ENCODE results near the gene MCC.

MCC gene

GRCh38 chr5:113329981-113330380 lies 158.3 kb downstream of the MCC start:
- TF ChIP-seq GATA1 (IDR thresholded peaks at IDR 0.05; ENCODE audit: low read depth, low read length) (no peak), POLR2A (IDR thresholded peaks at IDR 0.05; ENCODE audit: low read length) (no peak)
- no peak for DNase-seq

GRCh38 chr5:113325054-113325453 lies 163.2 kb downstream of the MCC start:
- TF ChIP-seq POLR2A (IDR thresholded peaks at IDR 0.05; ENCODE audit: low read length) = no peak
- TF ChIP-seq GATA1 (IDR thresholded peaks at IDR 0.05; ENCODE audit: low read depth, low read length) = no peak
- DNase-seq = no peak

- TF ChIP-seq POLR2A (IDR thresholded peaks at IDR 0.05; ENCODE audit: low read length) (no peak), GATA1 (IDR thresholded peaks at IDR 0.05; ENCODE audit: low read depth, low read length) (no peak)
- no peak for DNase-seq
Measured at GRCh38 chr5:113321276-113321675, 167.0 kb downstream of the MCC start.

GRCh38 chr5:113320273-113320780 lies 167.9 kb downstream of the MCC start:
- no peak for TF ChIP-seq GATA1 (IDR thresholded peaks at IDR 0.05; ENCODE audit: low read depth, low read length)

GRCh38 chr5:113319256-113320053 lies 168.8 kb downstream of the MCC start:
- DNase-seq = no peak

More at GRCh38 chr5:113320273-113320780, 167.9 kb downstream of the MCC start:
- no peak for DNase-seq

GRCh38 chr5:113317636-113318035 lies 170.6 kb downstream of the MCC start:
- no peak for TF ChIP-seq POLR2A (IDR thresholded peaks at IDR 0.05; ENCODE audit: low read length)
- no peak for TF ChIP-seq GATA1 (IDR thresholded peaks at IDR 0.05; ENCODE audit: low read depth, low read length)
- DNase-seq = no peak

More at GRCh38 chr5:113319256-113320053, 168.8 kb downstream of the MCC start:
- TF ChIP-seq GATA1 (IDR thresholded peaks at IDR 0.05; ENCODE audit: low read depth, low read length) = no peak
- TF ChIP-seq POLR2A (IDR thresholded peaks at IDR 0.05; ENCODE audit: low read length) = no peak

- DNase-seq = no peak
- no peak for TF ChIP-seq GATA1 (IDR thresholded peaks at IDR 0.05; ENCODE audit: low read depth, low read length)
- no peak for TF ChIP-seq POLR2A (IDR thresholded peaks at IDR 0.05; ENCODE audit: low read length)
Measured at GRCh38 chr5:113311301-113311700, 177.0 kb downstream of the MCC start.

- TF ChIP-seq GATA1 (IDR thresholded peaks at IDR 0.05; ENCODE audit: low read depth, low read length) (no peak), POLR2A (IDR thresholded peaks at IDR 0.05; ENCODE audit: low read length) (no peak)
- no peak for DNase-seq
Measured at GRCh38 chr5:113302120-113302519, 186.1 kb downstream of the MCC start.

- no peak for DNase-seq
- TF ChIP-seq GATA1 (IDR thresholded peaks at IDR 0.05; ENCODE audit: low read depth, low read length) (no peak), POLR2A (IDR thresholded peaks at IDR 0.05; ENCODE audit: low read length) (no peak)
Measured at GRCh38 chr5:113299591-113299990, 188.7 kb downstream of the MCC start.

- DNase-seq = no peak
- TF ChIP-seq POLR2A (IDR thresholded peaks at IDR 0.05; ENCODE audit: low read length) = no peak
- no peak for TF ChIP-seq GATA1 (IDR thresholded peaks at IDR 0.05; ENCODE audit: low read depth, low read length)
Measured at GRCh38 chr5:113296676-113297075, 191.6 kb downstream of the MCC start.

- DNase-seq = no peak
- no peak for TF ChIP-seq POLR2A (IDR thresholded peaks at IDR 0.05; ENCODE audit: low read length)
- TF ChIP-seq GATA1 (IDR thresholded peaks at IDR 0.05; ENCODE audit: low read depth, low read length) = no peak
Measured at GRCh38 chr5:113295111-113295539, 193.1 kb downstream of the MCC start.

GRCh38 chr5:113294311-113295110 lies 193.7 kb downstream of the MCC start:
- peak; percentile 17 to 18 for DNase-seq
- TF ChIP-seq POLR2A (IDR thresholded peaks at IDR 0.05; ENCODE audit: low read length) = no peak
- TF ChIP-seq GATA1 (IDR thresholded peaks at IDR 0.05; ENCODE audit: low read depth, low read length) = no peak

- no peak for DNase-seq
- TF ChIP-seq GATA1 (IDR thresholded peaks at IDR 0.05; ENCODE audit: low read depth, low read length) (no peak), POLR2A (IDR thresholded peaks at IDR 0.05; ENCODE audit: low read length) (no peak)
Measured at GRCh38 chr5:113293975-113294310, 194.3 kb downstream of the MCC start.

Measured in erythroblast (primary cell).